ENCODE results near the gene PIP5K1B. TPM values are rescaled to one million over a fixed set of nuclear protein-coding genes. Genes with fewer than 3 reads are reported as not detected.

Gene PIP5K1B
- total and polyA plus RNA-seq, 2 donors (not counting 3 experiments of a cell fraction or from before 2014, with no cell fraction given), result 0.27 TPM; not detected in 1

DNA sequence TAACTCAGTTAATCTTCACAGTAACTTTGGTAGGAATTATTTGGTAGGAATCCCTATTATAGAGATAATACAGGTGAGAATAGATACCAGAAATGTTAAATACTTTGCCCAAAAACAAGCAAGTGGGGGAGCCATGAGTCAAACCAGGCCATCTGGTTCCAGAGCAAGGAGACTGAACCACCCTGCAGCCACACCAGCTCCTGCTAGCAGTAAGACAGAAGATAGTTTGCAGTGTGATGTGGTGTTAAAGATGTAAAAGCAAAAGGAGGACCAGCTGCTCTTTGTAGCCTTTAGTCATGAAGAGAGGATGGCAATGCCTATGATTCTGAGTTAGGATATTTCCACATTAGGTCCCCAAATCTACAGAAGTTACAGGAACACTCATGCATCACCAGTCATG is 207.5 kb downstream of the PIP5K1B start:
- POLR2A ChIA-PET, result no interaction called here

DNA sequence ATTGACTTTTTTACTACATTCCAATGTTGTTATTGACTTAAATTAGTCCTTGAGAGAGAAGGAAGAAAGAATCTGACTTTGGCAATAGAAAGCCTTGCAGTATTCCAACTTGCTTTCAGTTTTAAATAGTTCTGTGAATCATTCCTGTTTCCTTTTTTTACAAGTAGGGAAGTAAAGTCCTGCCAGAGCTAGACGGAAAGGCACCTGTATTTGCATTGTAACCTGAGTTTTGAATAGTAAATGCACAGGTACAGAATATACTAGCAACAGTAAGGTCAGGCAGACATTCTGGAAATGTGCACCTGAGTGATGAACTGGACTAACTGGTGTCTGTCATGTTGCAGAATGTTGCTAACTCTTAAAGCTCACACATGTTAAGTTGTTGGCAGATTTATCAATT is 208.0 kb downstream of the PIP5K1B start:
- no peak for FAIRE-seq
- intact Hi-C loops (cut with micrococcal nuclease), result no loop called here
- Histone ChIP-seq H3K9me1 (replicated peaks; ENCODE audit: control insufficient read depth, extremely low read depth, insufficient read depth, low read length) (no peaks in the 10 kb centered on the region), H3K9ac (replicated peaks; ENCODE audit: extremely low read depth, insufficient read depth, low read length) (no peak overlapping the region), H3K4me2 (ENCODE audit: insufficient read depth, low read length) (no peak overlapping the region), H3K36me3 (ENCODE audit: control insufficient read depth in 2 of 2, extremely low read depth in 1 of 2, insufficient read depth in 2 of 2, low read length in 2 of 2) (no peaks in the 10 kb centered on the region), H2AFZ (ENCODE audit: low read depth, low read length) (no peak overlapping the region), H3K4me3 (replicated peaks in 1 of 3; ENCODE audit: insufficient read depth in 1 of 3, low read depth in 1 of 3, low read length in 3 of 3) (no peak overlapping the region), H3K27me3 (ENCODE audit: control insufficient read depth in 2 of 2, insufficient read depth in 2 of 2, low read length in 2 of 2) (peaks cover 0 to 2% of the 10 kb centered on the region in 2 experiments), H3K27ac (ENCODE audit: insufficient read depth, low read depth, low read length) (no peak overlapping the region), H3K9me3 (replicated peaks; ENCODE audit: control insufficient read depth, insufficient read depth, low read length) (no peaks in the 10 kb centered on the region), H3K79me2 (ENCODE audit: control insufficient read depth, insufficient read depth, low read length) (no peaks in the 10 kb centered on the region), H4K20me1 (replicated peaks; ENCODE audit: control insufficient read depth, extremely low read depth, insufficient read depth, low read length) (no peaks in the 10 kb centered on the region), H3K4me1 (ENCODE audit: control insufficient read depth, extremely low read depth, insufficient read depth, low read length) (no peaks in the 10 kb centered on the region)
- dilution Hi-C loops (cut with MboI; ENCODE audit: extremely low pct_ligation_motif_present, low sequenced_read_pairs), result no loop called here
- no TSS peak for BruUV-seq (replicated peaks)
- DNase-seq (ENCODE audit: low read depth, low spot score), result no peak
- ChIA-PET CTCF (no interaction called here), POLR2A (no interaction called here)
- no peak for TF ChIP-seq MYC (IDR thresholded peaks at IDR 0.05; ENCODE audit: low read depth, low read length)
- TF ChIP-seq POLR2A (IDR thresholded peaks at IDR 0.05; ENCODE audit: low read depth, low read length), result no peak
- TF ChIP-seq CTCF (IDR thresholded peaks at IDR 0.05; ENCODE audit: extremely low read depth in 1 of 2, insufficient read depth in 1 of 2, low read depth in 1 of 2, low read length in 2 of 2), result no peak
- TF ChIP-seq MAX (IDR thresholded peaks at IDR 0.05; ENCODE audit: insufficient read depth, insufficient read length), result no peak
- TF ChIP-seq POLR2AphosphoS5 (IDR thresholded peaks at IDR 0.05; ENCODE audit: insufficient read depth, low read depth, low read length), result no peak
- TF ChIP-seq GATA2 (IDR thresholded peaks at IDR 0.05; ENCODE audit: insufficient read depth, insufficient read length, low read depth, low read length), result no peak
- no peak for TF ChIP-seq EZH2 (IDR thresholded peaks at IDR 0.05; ENCODE audit: borderline replicate concordance, low read depth, low read length, severe bottlenecking)
- TF ChIP-seq JUN (IDR thresholded peaks at IDR 0.05; ENCODE audit: borderline replicate concordance, insufficient read depth, insufficient read length, low read depth), result no peak
- no peak for TF ChIP-seq FOS (IDR thresholded peaks at IDR 0.05; ENCODE audit: borderline replicate concordance, insufficient read depth, low read length)

More for the DNA sequence above, 207.5 kb downstream of the PIP5K1B start:
- Histone ChIP-seq H3K27me3 (ENCODE audit: control insufficient read depth in 2 of 2, insufficient read depth in 2 of 2, low read length in 2 of 2) (peaks cover 0 to 2% of the 10 kb centered on the region in 2 experiments), H3K9me3 (replicated peaks; ENCODE audit: control insufficient read depth, insufficient read depth, low read length) (no peaks in the 10 kb centered on the region), H3K4me2 (ENCODE audit: insufficient read depth, low read length) (no peak overlapping the region), H3K9me1 (replicated peaks; ENCODE audit: control insufficient read depth, extremely low read depth, insufficient read depth, low read length) (no peaks in the 10 kb centered on the region), H4K20me1 (replicated peaks; ENCODE audit: control insufficient read depth, extremely low read depth, insufficient read depth, low read length) (no peaks in the 10 kb centered on the region), H2AFZ (ENCODE audit: low read depth, low read length) (no peak overlapping the region), H3K36me3 (ENCODE audit: control insufficient read depth in 2 of 2, extremely low read depth in 1 of 2, insufficient read depth in 2 of 2, low read length in 2 of 2) (no peaks in the 10 kb centered on the region), H3K4me1 (ENCODE audit: control insufficient read depth, extremely low read depth, insufficient read depth, low read length) (no peaks in the 10 kb centered on the region), H3K9ac (replicated peaks; ENCODE audit: extremely low read depth, insufficient read depth, low read length) (no peak overlapping the region), H3K4me3 (replicated peaks in 1 of 3; ENCODE audit: insufficient read depth in 1 of 3, low read depth in 1 of 3, low read length in 3 of 3) (no peak overlapping the region), H3K79me2 (ENCODE audit: control insufficient read depth, insufficient read depth, low read length) (no peaks in the 10 kb centered on the region), H3K27ac (ENCODE audit: insufficient read depth, low read depth, low read length) (no peak overlapping the region)
- dilution Hi-C loops (cut with MboI; ENCODE audit: extremely low pct_ligation_motif_present, low sequenced_read_pairs), result no loop called here
- no TSS peak for BruUV-seq (replicated peaks)
- CTCF ChIA-PET, result no interaction called here
- DNase-seq (ENCODE audit: low read depth, low spot score), result no peak
- no peak for FAIRE-seq
- intact Hi-C loops (cut with micrococcal nuclease), result no loop called here
- TF ChIP-seq FOS (IDR thresholded peaks at IDR 0.05; ENCODE audit: borderline replicate concordance, insufficient read depth, low read length) (no peak), JUN (IDR thresholded peaks at IDR 0.05; ENCODE audit: borderline replicate concordance, insufficient read depth, insufficient read length, low read depth) (no peak)
